Epithelial cell of esophagus (primary cell): ENCODE results near the gene CMTM5.
"Not testable (repeated sequence)": the region's sequence is repeated elsewhere in the genome, so short reads cannot be mapped to it uniquely, and the experiment has no call there.

ENCODE experiments used
- DNase-seq: peaks from one replicate; pipeline ENCODE4 v3.0.0; 2010; ENCODE audit warnings: low read depth
- H3K4me3 ChIP-seq: 2 replicates; pipeline ENCODE4 v1.5.1; 2011; ENCODE audit warnings: mild to moderate bottlenecking, low read length, control low read depth
- CTCF ChIP-seq: IDR thresholded peaks from 2 replicates; pipeline ENCODE4 v1.5.1; 2011; ENCODE audit warnings: low read depth, mild to moderate bottlenecking, low read length, control low read depth, inconsistent platforms; ENCODE audit not compliant: insufficient read depth; ENCODE audit errors: missing control alignments

Gene CMTM5

GRCh38 chr14:23423657-23424056, 46.8 kb downstream of the CMTM5 start:
- no peak for TF ChIP-seq CTCF
- no peak for DNase-seq
- no peak overlapping the region for H3K4me3 ChIP-seq

GRCh38 chr14:23425169-23425568, 48.3 kb downstream of the CMTM5 start:
- no peak for DNase-seq
- no peak for TF ChIP-seq CTCF
- H3K4me3 ChIP-seq = no peak overlapping the region

GRCh38 chr14:23425798-23426197, 49.0 kb downstream of the CMTM5 start:
- DNase-seq, H3K4me3 ChIP-seq: not testable (repeated sequence)

GRCh38 chr14:23428686-23429495, 52.0 kb downstream of the CMTM5 start:
- H3K4me3 ChIP-seq = no peak overlapping the region
- no peak for DNase-seq
- no peak for TF ChIP-seq CTCF
